Osteoblast (primary cell): ENCODE results near the gene SET. TPM values are rescaled to one million over a fixed set of nuclear protein-coding genes. Genes with fewer than 3 reads are reported as not detected.

ENCODE experiments used
- DNase-seq: peaks from one replicate; pipeline ENCODE4 v3.0.0; 2011; ENCODE audit warnings: low spot score, mixed read lengths; ENCODE audit not compliant: insufficient read length; ENCODE audit errors: missing footprints
- H2AFZ ChIP-seq: 2 replicates; pipeline ENCODE4 v1.6.0; 2011; ENCODE audit warnings: mild to moderate bottlenecking, low read length
- H3K27ac ChIP-seq: 2 replicates; pipeline ENCODE4 v1.5.1; 2011; ENCODE audit warnings: mild to moderate bottlenecking, low read depth, low read length, moderate library complexity
- H3K27me3 ChIP-seq: 2 replicates; pipeline ENCODE4 v1.6.0; 2012; ENCODE audit warnings: mild to moderate bottlenecking, control low read depth, inconsistent platforms, low read length, moderate library complexity; ENCODE audit not compliant: insufficient read depth
- H3K36me3 ChIP-seq: 2 replicates; pipeline ENCODE4 v1.5.1; 2011; ENCODE audit warnings: mild to moderate bottlenecking, low read length, control low read depth, moderate library complexity; ENCODE audit not compliant: insufficient read depth
- H3K4me1 ChIP-seq: 2 replicates; pipeline ENCODE4 v1.5.1; 2011; ENCODE audit warnings: mild to moderate bottlenecking, low read length, control low read depth, moderate library complexity; ENCODE audit not compliant: insufficient read depth
- H3K4me2 ChIP-seq: 2 replicates; pipeline ENCODE4 v1.6.0; 2011; ENCODE audit warnings: mild to moderate bottlenecking, low read length; ENCODE audit not compliant: insufficient read depth
- H3K4me3 ChIP-seq: fragments of 200-600 bp; sonication (generic); 3 replicates; pipeline ENCODE4 v1.5.1; 2012; ENCODE audit warnings: mild to moderate bottlenecking, low read length, inconsistent platforms; ENCODE audit not compliant: insufficient read depth
- H3K79me2 ChIP-seq: 2 replicates; pipeline ENCODE4 v1.6.0; 2012; ENCODE audit warnings: mild to moderate bottlenecking, low read length, control low read depth, inconsistent platforms; ENCODE audit not compliant: insufficient read depth
- H3K9me3 ChIP-seq: 2 replicates; pipeline ENCODE4 v1.5.1; 2011; ENCODE audit warnings: low read depth, low read length, control low read depth
- H4K20me1 ChIP-seq: 2 replicates; pipeline ENCODE4 v1.6.0; 2012; ENCODE audit warnings: mild to moderate bottlenecking, low read length, control low read depth; ENCODE audit not compliant: insufficient read depth
- CTCF ChIP-seq: IDR thresholded peaks from 2 replicates; pipeline ENCODE4 v1.5.1; 2011; ENCODE audit warnings: mild to moderate bottlenecking, low read depth, low read length, moderate library complexity; ENCODE audit errors: extremely low read depth
- total RNA-seq: library from RNA; depleted of rRNA; stranded (reverse); fragments of >200 nt; gene quantifications from 2 replicates; pipeline ENCODE4 v1.2.3, GENCODE V29; 2012

Gene SET
- total RNA-seq, 1 donor, result 397 TPM

DNA sequence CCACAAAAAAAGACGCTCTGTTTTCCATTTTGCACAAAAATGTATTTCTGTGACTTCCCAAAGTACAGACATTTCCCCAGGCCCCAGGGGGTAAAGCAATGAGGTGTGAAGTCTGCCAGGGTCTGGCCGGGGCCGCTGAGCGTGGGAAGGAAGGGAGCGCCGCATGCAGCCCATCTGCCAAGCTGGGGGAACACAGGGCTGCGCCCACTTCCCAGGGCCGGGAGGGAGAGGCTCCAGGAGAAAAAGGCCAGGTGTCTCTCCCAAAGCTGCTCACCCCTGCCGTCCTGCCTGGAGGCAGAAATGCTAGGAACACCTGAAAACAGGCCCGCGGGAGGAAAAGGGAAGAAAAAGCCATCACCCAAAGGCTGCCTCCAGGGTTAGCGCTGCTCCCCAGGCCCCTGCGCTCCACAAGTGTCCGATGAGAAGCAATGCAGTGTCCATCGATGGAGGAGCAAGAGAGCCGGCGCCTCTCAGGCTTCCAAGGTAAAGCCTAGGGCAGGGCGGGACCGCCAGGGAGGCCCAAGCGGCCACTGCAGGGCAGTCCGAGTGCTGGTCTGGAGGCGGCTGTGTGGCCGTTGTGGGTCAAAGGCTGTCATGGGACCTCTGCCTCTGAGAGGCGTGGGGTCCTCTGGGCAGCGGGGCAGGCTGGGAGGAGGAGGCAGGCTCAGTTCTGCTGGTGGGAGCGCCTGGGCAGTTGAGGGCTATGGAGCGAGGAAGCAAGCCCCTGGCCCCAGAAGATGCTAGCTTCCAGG is 40.9 kb downstream of the SET start:
- Histone ChIP-seq H3K4me1 (peaks cover 3% of the 10 kb centered on the region), H3K27me3 (no peaks in the 10 kb centered on the region), H3K9me3 (no peaks in the 10 kb centered on the region), H3K79me2 (no peaks in the 10 kb centered on the region), H4K20me1 (no peaks in the 10 kb centered on the region), H3K4me2 (no peak overlapping the region), H3K27ac (no peak overlapping the region), H3K36me3 (peaks cover 16% of the 10 kb centered on the region), H3K4me3 (no peak overlapping the region), H2AFZ (no peak overlapping the region)
- DNase-seq, result no peak
- TF ChIP-seq CTCF, result no peak

- DNase-seq, result no peak
- TF ChIP-seq CTCF, result no peak
- Histone ChIP-seq H3K79me2 (no peaks in the 10 kb centered on the region), H2AFZ (no peak overlapping the region), H3K36me3 (peaks cover 17% of the 10 kb centered on the region), H3K9me3 (no peaks in the 10 kb centered on the region), H3K4me1 (peaks cover 3% of the 10 kb centered on the region), H3K27me3 (no peaks in the 10 kb centered on the region), H3K27ac (no peak overlapping the region), H3K4me3 (no peak overlapping the region), H3K4me2 (no peak overlapping the region), H4K20me1 (no peaks in the 10 kb centered on the region)
Observed at GRCh38 chr9:128731093-128731492, 42.1 kb downstream of the SET start.

GRCh38 chr9:128731691-128732090 is 42.7 kb downstream of the SET start:
- H3K27me3 ChIP-seq, result no peaks in the 10 kb centered on the region
- H3K4me2 ChIP-seq, result no peak overlapping the region
- no peak for TF ChIP-seq CTCF
- H3K4me3 ChIP-seq, result no peak overlapping the region
- H3K79me2 ChIP-seq, result no peaks in the 10 kb centered on the region
- H3K4me1 ChIP-seq, result peaks cover 3% of the 10 kb centered on the region
- no peak overlapping the region for H3K27ac ChIP-seq
- H2AFZ ChIP-seq, result no peak overlapping the region
- no peaks in the 10 kb centered on the region for H4K20me1 ChIP-seq
- DNase-seq, result no peak
- no peaks in the 10 kb centered on the region for H3K9me3 ChIP-seq
- peaks cover 17% of the 10 kb centered on the region for H3K36me3 ChIP-seq

- no peak for TF ChIP-seq CTCF
- H3K4me1 ChIP-seq, result peaks cover 3% of the 10 kb centered on the region
- no peaks in the 10 kb centered on the region for H3K9me3 ChIP-seq
- H3K27ac ChIP-seq, result no peak overlapping the region
- H2AFZ ChIP-seq, result no peak overlapping the region
- no peak overlapping the region for H3K4me3 ChIP-seq
- no peak overlapping the region for H3K4me2 ChIP-seq
- peaks cover 21% of the 10 kb centered on the region for H3K36me3 ChIP-seq
- H3K79me2 ChIP-seq, result no peaks in the 10 kb centered on the region
- DNase-seq, result no peak
- no peaks in the 10 kb centered on the region for H3K27me3 ChIP-seq
- H4K20me1 ChIP-seq, result no peaks in the 10 kb centered on the region
Observed at GRCh38 chr9:128732576-128732975, 43.6 kb downstream of the SET start.
